ENCODE results near the gene GOLGA6D. TPM values are rescaled to one million over a fixed set of nuclear protein-coding genes. Genes with fewer than 3 reads are reported as not detected.

Gene GOLGA6D
- total and polyA plus RNA-seq, 2 of the 8 experiments (the other 6 are each of a cell fraction or from before 2014, with no cell fraction given), result 0.27 to 0.69 TPM

DNA sequence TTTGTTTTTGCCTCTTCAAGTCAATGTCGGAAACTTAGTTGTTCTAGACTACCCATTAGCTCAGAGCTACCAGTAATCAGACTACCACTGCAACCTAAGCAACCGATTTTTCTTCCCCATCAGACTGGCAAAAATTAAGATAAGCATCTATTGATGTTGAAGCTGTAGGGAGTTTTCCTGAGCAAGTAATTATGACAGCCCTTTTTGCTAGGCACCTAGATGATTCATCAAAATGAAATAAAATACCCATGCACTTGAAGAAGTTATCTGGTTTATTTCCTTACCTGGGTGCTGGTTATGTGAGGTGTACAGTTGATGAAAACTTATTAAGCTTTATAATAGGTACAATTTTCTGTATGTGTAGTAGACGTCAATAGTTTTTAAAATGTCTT is 52.7 kb downstream of the GOLGA6D start:
- Histone ChIP-seq H4K5ac (ENCODE audit: insufficient read length, low read depth, low read length) (no peak overlapping the region), H3K23ac (ENCODE audit: insufficient read length) (no peak overlapping the region), H2BK120ac (replicated peaks; ENCODE audit: low read depth, low read length) (no peak overlapping the region), H3K36me3 (ENCODE audit: control insufficient read depth in 2 of 4, insufficient read depth in 4 of 4, low read length in 3 of 4) (peaks cover 3 to 18% (median 5%) of the 10 kb centered on the region in 4 experiments; a peak in 5 of 8 replicates), H3K4ac (replicated peaks; ENCODE audit: insufficient read length, low read depth, low read length) (peak overlapping the region; percentile 78), H3K4me1 (replicated peaks in 1 of 4; ENCODE audit: control insufficient read depth in 3 of 4, insufficient read depth in 4 of 4, low read length in 3 of 4) (peaks cover 0 to 7% (median 2%) of the 10 kb centered on the region in 4 experiments; a peak in 5 of 7 replicates), H2BK5ac (ENCODE audit: low read depth, low read length) (no peak overlapping the region), H3K14ac (ENCODE audit: insufficient read length) (no peak overlapping the region), H4K8ac (ENCODE audit: extremely low read depth, insufficient read depth, low read length) (no peak overlapping the region), H2BK12ac (ENCODE audit: low read depth, low read length) (no peak overlapping the region), H3K23me2 (ENCODE audit: low read depth, low read length) (peaks cover 8% of the 10 kb centered on the region), H3K56ac (replicated peaks; ENCODE audit: insufficient read length, low read depth, low read length) (no peak overlapping the region), H2AFZ (ENCODE audit: low read length) (peak overlapping the region; percentile 25; the same call in 1 of the 2 replicates), H3K27ac (ENCODE audit: low read depth, low read length) (no peak overlapping the region), H3K79me2 (ENCODE audit: control insufficient read depth in 1 of 2, insufficient read depth in 2 of 2, low read length in 2 of 2) (peaks cover 0 to 7% of the 10 kb centered on the region in 2 experiments; a peak in 2 of 4 replicates), H3K27me3 (replicated peaks in 1 of 4; ENCODE audit: control insufficient read depth in 3 of 4, extremely low read depth in 1 of 4, insufficient read depth in 3 of 4, low read length in 3 of 4) (no peaks in the 10 kb centered on the region; a peak in 1 of 7 replicates), H3K79me1 (ENCODE audit: low read depth, low read length) (0 out of 2 replicates have a peak, but pooled peaks cover 2% of the 10 kb centered on the region), H3K9me3 (ENCODE audit: insufficient read depth in 2 of 2, low read depth in 1 of 2, low read length in 1 of 2) (no peaks in the 10 kb centered on the region), H3K9ac (replicated peaks in 1 of 4; ENCODE audit: extremely low read depth in 1 of 4, low read depth in 3 of 4, low read length in 3 of 4) (peak overlapping the region in 3 of 4 experiments; percentile 26 to 54 (median 31); a peak in 3 of 7 replicates), H2AK5ac (ENCODE audit: low read depth, low read length) (no peak overlapping the region), H3K4me2 (ENCODE audit: insufficient read depth in 1 of 2, low read depth in 2 of 2, low read length in 2 of 2) (peak overlapping the region; percentile 84 to 97), H3K18ac (ENCODE audit: extremely low read depth, low read length) (no peak overlapping the region), H4K20me1 (replicated peaks in 1 of 2; ENCODE audit: control insufficient read depth in 1 of 2, insufficient read depth in 2 of 2, low read length in 2 of 2) (no peaks in the 10 kb centered on the region), H2BK20ac (ENCODE audit: low read length) (no peak overlapping the region), H4K91ac (replicated peaks; ENCODE audit: insufficient read length, low read length) (no peak overlapping the region), H3K4me3 (ENCODE audit: extremely low read depth in 1 of 4, insufficient read depth in 2 of 4, low read depth in 3 of 4, low read length in 4 of 4) (peak overlapping the region; percentile 50 to 91 (median 86); a peak in 6 of 8 replicates), H2BK15ac (ENCODE audit: low read length) (no peak overlapping the region)
- WGBS, 2 experiments (ENCODE audit: extremely low coverage in 1 of 2, insufficient coverage in 1 of 2, insufficient read length in 1 of 2, insufficient replicate concordance in 2 of 2, low coverage in 1 of 2, low lambda C conversion rate in 2 of 2, missing lambda C conversion rate in 1 of 2), result 65% methylated on average over 3 of the region's 3 CpGs; no CpG with 5 or more reads in 1 of the 2 experiments
- FAIRE-seq, result no peak
- POLR2A ChIA-PET (ENCODE audit: partially characterized antibody), result interaction anchor here (0.7 to 2.2 kb wide), 6 partner anchors 8 to 286 kb away, joined by 3 to 10 read pairs (median 6); partner anchors contain the start of gene NEIL1
- CTCF ChIA-PET (ENCODE audit: partially characterized antibody), result interaction anchor here (1.2 to 1.4 kb wide), 2 partner anchors 27 to 131 kb away, joined by 3 to 4 read pairs; no protein-coding TSS in a partner anchor
- DNase-seq (ENCODE audit: low read depth in 1 of 2, low spot score in 2 of 2), result no peak
- TF ChIP-seq POU5F1 (IDR thresholded peaks at IDR 0.05; ENCODE audit: low read depth, low read length) (no peak), JUN (IDR thresholded peaks at IDR 0.05; ENCODE audit: low read depth, low read length) (no peak), YY1 (IDR thresholded peaks at IDR 0.05; ENCODE audit: low read depth, low read length) (no peak), CHD2 (IDR thresholded peaks at IDR 0.05; ENCODE audit: low read length) (no peak), NANOG (IDR thresholded peaks at IDR 0.05; ENCODE audit: insufficient read depth, low read depth, low read length, poor library complexity, severe bottlenecking) (no peak), BRCA1 (IDR thresholded peaks at IDR 0.05; ENCODE audit: low read depth, low read length) (no peak), RNF2 (IDR thresholded peaks at IDR 0.05; ENCODE audit: borderline replicate concordance, low read depth, low read length, missing control alignments, poor library complexity, severe bottlenecking) (no peak), CREB1 (IDR thresholded peaks at IDR 0.05) (no peak), PHF8 (conservative IDR thresholded peaks at IDR 0.05; ENCODE audit: low read depth, low read length) (no peak), RXRA (IDR thresholded peaks at IDR 0.05; ENCODE audit: insufficient read depth, low read depth, low read length) (no peak), ATF3 (IDR thresholded peaks at IDR 0.05; ENCODE audit: insufficient read depth, low read depth, low read length) (no peak), JUND (IDR thresholded peaks at IDR 0.05; ENCODE audit: low read length) (no peak)

All from H1 (cell line).